Body of pancreas (tissue), 4 donors: ENCODE results near the gene TPST2. TPM values are rescaled to one million over a fixed set of nuclear protein-coding genes. Genes with fewer than 3 reads are reported as not detected.

Source experiments
- ATAC-seq: fragments of 150-250 bp; one replicate; pipeline ENCODE4 v1.9.1; 2016
- DNase-seq, 4 donors: peaks; one replicate each; pipeline ENCODE4 v3.0.0-alpha.2; 2019
- H3K27ac ChIP-seq, 4 donors: fragments of 200-600 bp; sonication (generic); 1 replicate in 3 of 4; 2 replicates in 1 of 4; pipeline versions ENCODE4 v1.5.1 to v1.6.1; 2016 to 2019; ENCODE audit warnings: mild to moderate bottlenecking in 1 of 4, mixed read lengths in 1 of 4, moderate library complexity in 1 of 4
- H3K27me3 ChIP-seq, 2 donors: fragments of 200-600 bp; sonication (generic); one replicate each; pipeline ENCODE4 v1.6.0; 2016; ENCODE audit warnings: mild to moderate bottlenecking in 1 of 2
- H3K36me3 ChIP-seq, 2 donors: fragments of 200-600 bp; sonication (generic); replicated peaks in 1 of 2; 2 replicates each; pipeline ENCODE4 v1.5.1; 2016; ENCODE audit warnings: low read depth in 2 of 2; ENCODE audit not compliant: insufficient read depth in 1 of 2
- H3K4me1 ChIP-seq: fragments of 200-600 bp; sonication (generic); one replicate; pipeline ENCODE4 v1.6.0; 2016
- H3K4me3 ChIP-seq, 2 donors: fragments of 200-600 bp; sonication (generic); 1 replicate in 1 of 2; 2 replicates in 1 of 2; pipeline ENCODE4 v1.5.1; 2016 to 2019
- H3K9me3 ChIP-seq, 3 donors: fragments of 200-600 bp; sonication (generic); 1 replicate in 2 of 3; 2 replicates in 1 of 3; pipeline ENCODE4 v1.5.1; 2016
- POLR2A ChIP-seq, 3 donors: fragments of 450-650 bp; IDR thresholded peaks; one replicate each; pipeline ENCODE4 v1.6.1; 2016; ENCODE audit warnings: antibody characterized with exemption in 3 of 3, mild to moderate bottlenecking in 2 of 3
- WGBS, 2 donors: methylation state at CpG; one replicate each; pipeline ENCODE4 v1.1.5; 2017; 5-methylcytosine and 5-hydroxymethylcytosine counted together
- intact Hi-C: fragments of 100-400 bp; cut with DNase I; formaldehyde crosslinking; loops from one replicate; pipeline ENCODE4 v1.15.1; 2023
- total RNA-seq, 2 donors: library from RNA; depleted of rRNA; stranded (reverse); fragments of >200 nt; gene quantifications; one replicate each; pipeline ENCODE4 v1.1.0, GENCODE V29; 2016
- TF ChIP-seq, protein P1 (sequence below), 7 experiments: fragments of 450-650 bp in 4 of 7; fragments of 200-600 bp in 3 of 7; sonication (generic) in 3 of 7; IDR thresholded peaks; one replicate each; pipeline ENCODE4 v1.5.1; 2016 to 2019; ENCODE audit warnings: antibody characterized with exemption in 7 of 7

The TPST2 gene
- total RNA-seq, 2 donors from 2014 or later, result 547 to 586 TPM

DNA sequence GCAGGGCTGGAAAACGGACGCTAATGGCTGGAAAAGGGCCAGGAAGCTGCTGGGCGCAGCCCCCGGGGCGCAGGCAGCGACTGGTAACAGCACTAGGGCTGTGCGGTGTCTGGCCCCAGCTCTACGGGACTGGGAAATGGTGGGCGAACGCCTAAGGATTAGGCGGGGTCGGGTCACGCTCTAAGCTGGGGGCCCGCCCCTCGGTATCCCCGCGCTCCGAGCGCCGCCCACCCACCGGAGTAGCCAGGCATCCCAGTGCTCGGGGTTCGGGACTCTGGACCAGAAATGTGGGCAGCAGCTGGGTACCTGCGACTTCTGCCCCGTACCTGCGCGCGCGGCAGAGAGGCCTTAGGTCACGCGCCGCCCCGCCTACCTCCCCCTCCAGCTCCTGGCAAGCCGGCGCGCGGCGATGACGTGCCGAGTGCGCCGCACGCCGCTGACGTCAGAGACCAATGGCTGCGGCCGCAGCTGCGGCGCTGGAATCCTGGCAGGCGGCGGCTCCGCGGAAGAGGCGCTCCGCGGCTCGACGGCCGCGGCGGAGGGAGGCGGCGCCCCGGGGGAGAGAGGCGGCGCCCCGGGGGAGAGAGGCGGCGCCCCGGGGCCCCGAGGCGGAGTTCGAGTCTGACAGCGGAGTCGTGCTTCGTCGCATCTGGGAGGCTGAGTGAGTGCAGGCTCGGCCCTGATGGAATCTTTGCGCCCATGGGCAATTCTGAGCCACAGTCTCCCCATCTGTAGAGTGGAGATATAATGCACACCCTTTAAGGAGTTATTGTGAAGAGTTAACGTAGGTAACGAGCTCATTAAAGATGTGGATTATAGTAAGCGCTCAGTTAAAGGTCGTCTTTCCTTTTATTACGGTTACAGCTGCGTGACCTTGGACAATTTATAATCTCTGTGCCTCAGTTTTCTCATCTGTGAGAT lies 106.2 kb downstream of the TPST2 start, which contains the start of the genes HPS4 and SRRD:
HPS4 (minus strand) TSS at position 345 of the 921 bp plus-strand sequence. CDS start 2,021 bp downstream, outside the sequence.
SRRD (plus strand) TSS at position 439 of the 921 bp plus-strand sequence; CDS start at position 453, 14 bp downstream.
- WGBS, 2 donors, result 0 to 1% methylated on average over 18 to 84 of the region's 85 CpGs
- DNase-seq (peak; percentile 93 to 95 (median 94)), ATAC-seq (peak; percentile 96)
- TF ChIP-seq, protein P1, sequence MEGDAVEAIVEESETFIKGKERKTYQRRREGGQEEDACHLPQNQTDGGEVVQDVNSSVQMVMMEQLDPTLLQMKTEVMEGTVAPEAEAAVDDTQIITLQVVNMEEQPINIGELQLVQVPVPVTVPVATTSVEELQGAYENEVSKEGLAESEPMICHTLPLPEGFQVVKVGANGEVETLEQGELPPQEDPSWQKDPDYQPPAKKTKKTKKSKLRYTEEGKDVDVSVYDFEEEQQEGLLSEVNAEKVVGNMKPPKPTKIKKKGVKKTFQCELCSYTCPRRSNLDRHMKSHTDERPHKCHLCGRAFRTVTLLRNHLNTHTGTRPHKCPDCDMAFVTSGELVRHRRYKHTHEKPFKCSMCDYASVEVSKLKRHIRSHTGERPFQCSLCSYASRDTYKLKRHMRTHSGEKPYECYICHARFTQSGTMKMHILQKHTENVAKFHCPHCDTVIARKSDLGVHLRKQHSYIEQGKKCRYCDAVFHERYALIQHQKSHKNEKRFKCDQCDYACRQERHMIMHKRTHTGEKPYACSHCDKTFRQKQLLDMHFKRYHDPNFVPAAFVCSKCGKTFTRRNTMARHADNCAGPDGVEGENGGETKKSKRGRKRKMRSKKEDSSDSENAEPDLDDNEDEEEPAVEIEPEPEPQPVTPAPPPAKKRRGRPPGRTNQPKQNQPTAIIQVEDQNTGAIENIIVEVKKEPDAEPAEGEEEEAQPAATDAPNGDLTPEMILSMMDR (IDR thresholded peaks at IDR 0.05), result peak in 1 of 7 experiments; percentile 30
- peak; percentile 88 to 93 (median 93) for TF ChIP-seq POLR2A (IDR thresholded peaks at IDR 0.05)
- Histone ChIP-seq H3K4me3 (peak within 1 kb of the TSS; percentile 71 to 92), H3K27ac (peak within 1 kb of the TSS; percentile 80 to 96 (median 92)), H3K27me3 (no peaks in the 10 kb centered on the region), H3K9me3 (no peaks in the 10 kb centered on the region), H3K36me3 (peaks cover 0 to 5% of the 10 kb centered on the region in 2 donors), H3K4me1 (peaks cover 63% of the 10 kb centered on the region)
- intact Hi-C loops, result no loop called here

DNA sequence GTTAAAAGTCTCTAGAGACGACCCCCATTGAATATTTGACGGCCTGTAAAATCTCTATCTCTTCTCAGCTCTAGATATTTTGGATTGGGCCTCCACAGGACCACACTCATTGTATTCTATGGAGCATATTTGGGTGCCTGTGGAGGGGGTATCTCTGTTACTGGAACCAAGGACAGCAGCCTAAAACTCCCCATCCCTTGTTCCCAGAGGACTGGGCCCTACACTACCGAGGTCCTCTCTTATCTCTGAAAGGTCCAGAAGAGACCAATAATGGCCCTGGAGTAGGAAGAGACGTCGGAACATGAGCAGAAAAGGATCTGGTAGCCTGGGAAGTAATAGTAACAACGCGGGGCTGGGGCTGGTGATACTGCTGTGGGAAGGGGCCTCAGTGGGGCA lies 106.9 kb downstream of the TPST2 start:
- 3 to 5% methylated on average over 7 of the region's 7 CpGs for WGBS, 2 donors
- peaks cover 0 to 2% of the 10 kb centered on the region in 2 donors for H3K36me3 ChIP-seq
- no peak for DNase-seq
- H3K27me3 ChIP-seq, result no peaks in the 10 kb centered on the region
- H3K9me3 ChIP-seq, result no peaks in the 10 kb centered on the region
- H3K27ac ChIP-seq, result peak overlapping the region; percentile 80 to 96 (median 92)
- peak overlapping the region; percentile 71 to 92 for H3K4me3 ChIP-seq
- no peak for TF ChIP-seq POLR2A (IDR thresholded peaks at IDR 0.05)
- TF ChIP-seq, protein P1 (IDR thresholded peaks at IDR 0.05), result no peak
- intact Hi-C loops, result no loop called here
- ATAC-seq, result no peak
- peaks cover 65% of the 10 kb centered on the region for H3K4me1 ChIP-seq

DNA sequence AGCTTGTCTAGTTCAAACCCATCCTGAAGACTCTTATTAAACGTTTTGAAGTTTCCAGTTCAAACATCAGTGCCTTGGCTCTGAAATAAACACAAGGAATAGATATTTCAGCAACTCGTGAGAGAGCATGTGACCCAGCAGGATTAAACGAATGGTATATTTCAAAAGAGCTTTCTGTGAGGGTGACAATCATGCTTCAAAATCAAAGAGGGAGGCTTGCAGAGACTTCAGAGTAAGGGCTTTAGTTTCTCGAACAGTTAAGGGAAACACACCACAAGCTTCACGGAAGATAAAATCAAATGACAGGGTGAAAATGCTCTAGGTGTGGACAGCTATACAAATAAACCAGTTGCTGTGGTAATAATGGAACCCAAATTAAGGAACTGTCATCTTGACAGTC lies 107.8 kb downstream of the TPST2 start:
- no peak for TF ChIP-seq POLR2A (IDR thresholded peaks at IDR 0.05)
- TF ChIP-seq, protein P1 (IDR thresholded peaks at IDR 0.05), result no peak
- H3K36me3 ChIP-seq, result no peaks in the 10 kb centered on the region
- intact Hi-C loops, result no loop called here
- H3K27ac ChIP-seq, result no peak overlapping the region
- H3K27me3 ChIP-seq, result no peaks in the 10 kb centered on the region
- H3K4me1 ChIP-seq, result peaks cover 65% of the 10 kb centered on the region
- DNase-seq, result no peak
- WGBS, 2 donors, result 29 to 31% methylated on average over 5 of the region's 5 CpGs
- H3K9me3 ChIP-seq, result no peaks in the 10 kb centered on the region
- ATAC-seq, result no peak
- no peak overlapping the region for H3K4me3 ChIP-seq

DNA sequence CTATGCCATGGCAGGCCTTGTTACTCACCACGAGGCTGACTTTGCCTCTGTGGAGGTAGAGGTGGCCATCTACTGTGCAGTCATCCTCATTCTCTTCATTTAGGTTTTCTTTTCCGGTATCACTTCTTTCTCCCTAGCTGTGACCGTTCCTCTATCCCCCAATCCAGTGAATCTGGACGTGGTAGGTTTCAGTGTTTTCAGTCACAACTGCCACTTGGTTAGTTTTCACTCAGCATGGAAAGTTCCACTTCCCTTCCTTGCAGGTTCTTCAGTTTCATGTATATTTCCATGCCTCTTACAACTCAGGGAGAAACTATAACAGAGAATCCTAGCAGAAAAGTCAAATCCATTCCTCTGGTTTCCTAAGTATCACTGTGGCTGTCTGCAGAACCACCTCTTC lies 108.2 kb downstream of the TPST2 start:
- no peak overlapping the region for H3K27ac ChIP-seq
- TF ChIP-seq, protein P1 (IDR thresholded peaks at IDR 0.05), result no peak
- TF ChIP-seq POLR2A (IDR thresholded peaks at IDR 0.05), result no peak
- H3K9me3 ChIP-seq, result no peaks in the 10 kb centered on the region
- no peak overlapping the region for H3K4me3 ChIP-seq
- WGBS, 2 donors, result 70 to 74% methylated on average over 4 of the region's 4 CpGs
- no peak for ATAC-seq
- DNase-seq, result no peak
- H3K27me3 ChIP-seq, result no peaks in the 10 kb centered on the region
- peaks cover 0 to 3% of the 10 kb centered on the region in 2 donors for H3K36me3 ChIP-seq
- peaks cover 65% of the 10 kb centered on the region for H3K4me1 ChIP-seq
- intact Hi-C loops, result no loop called here
